ENCODE data around the gene CSF1.
"Not testable (repeated sequence)": the region's sequence is repeated elsewhere in the genome, so short reads cannot be mapped to it uniquely, and the experiment has no call there.

CSF1 gene, protein sequence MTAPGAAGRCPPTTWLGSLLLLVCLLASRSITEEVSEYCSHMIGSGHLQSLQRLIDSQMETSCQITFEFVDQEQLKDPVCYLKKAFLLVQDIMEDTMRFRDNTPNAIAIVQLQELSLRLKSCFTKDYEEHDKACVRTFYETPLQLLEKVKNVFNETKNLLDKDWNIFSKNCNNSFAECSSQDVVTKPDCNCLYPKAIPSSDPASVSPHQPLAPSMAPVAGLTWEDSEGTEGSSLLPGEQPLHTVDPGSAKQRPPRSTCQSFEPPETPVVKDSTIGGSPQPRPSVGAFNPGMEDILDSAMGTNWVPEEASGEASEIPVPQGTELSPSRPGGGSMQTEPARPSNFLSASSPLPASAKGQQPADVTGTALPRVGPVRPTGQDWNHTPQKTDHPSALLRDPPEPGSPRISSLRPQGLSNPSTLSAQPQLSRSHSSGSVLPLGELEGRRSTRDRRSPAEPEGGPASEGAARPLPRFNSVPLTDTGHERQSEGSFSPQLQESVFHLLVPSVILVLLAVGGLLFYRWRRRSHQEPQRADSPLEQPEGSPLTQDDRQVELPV

GRCh38 chr1:109910123-109910962 is at the start of gene CSF1:
Gene CSF1 (plus strand): TSS chr1:109910849. CDS start chr1:109911024, 175 bp downstream.
- Mint-ChIP-seq H3K36me3 (peaks cover 32% of the 10 kb centered on the region), H3K4me1 (peaks cover 78% of the 10 kb centered on the region), H3K27ac (peak within 1 kb of the TSS; percentile 92), H3K4me3 (peak within 1 kb of the TSS; percentile 82), H3K27me3 (peaks cover 10% of the 10 kb centered on the region), H3K9me3 (no peaks in the 10 kb centered on the region)
- ATAC-seq: peak; percentile 58

DNA sequence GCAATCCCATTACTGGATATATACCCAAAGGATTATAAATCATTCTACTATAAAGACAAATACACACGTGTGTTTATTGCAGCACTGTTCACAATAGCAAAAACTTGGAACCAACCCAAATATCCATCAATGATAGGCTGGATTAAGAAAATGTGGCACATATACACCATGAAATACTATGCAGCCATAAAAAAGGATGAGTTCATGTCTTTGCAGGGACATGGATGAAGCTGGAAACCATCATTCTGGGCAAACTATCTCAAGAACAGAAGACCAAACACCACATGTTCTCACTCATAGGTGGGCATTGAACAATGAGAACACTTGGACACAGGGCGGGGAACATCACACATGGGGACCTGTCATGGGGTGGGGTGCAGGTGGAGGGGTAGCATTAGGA is 49.0 kb upstream of the CSF1 start:
- H3K4me1 Mint-ChIP-seq: peaks cover 10% of the 10 kb centered on the region
- peaks cover 28% of the 10 kb centered on the region for H3K27me3 Mint-ChIP-seq
- H3K4me3 Mint-ChIP-seq, ATAC-seq, H3K36me3 Mint-ChIP-seq, H3K27ac Mint-ChIP-seq: not testable (repeated sequence)
- H3K9me3 Mint-ChIP-seq: peaks cover 13% of the 10 kb centered on the region

DNA sequence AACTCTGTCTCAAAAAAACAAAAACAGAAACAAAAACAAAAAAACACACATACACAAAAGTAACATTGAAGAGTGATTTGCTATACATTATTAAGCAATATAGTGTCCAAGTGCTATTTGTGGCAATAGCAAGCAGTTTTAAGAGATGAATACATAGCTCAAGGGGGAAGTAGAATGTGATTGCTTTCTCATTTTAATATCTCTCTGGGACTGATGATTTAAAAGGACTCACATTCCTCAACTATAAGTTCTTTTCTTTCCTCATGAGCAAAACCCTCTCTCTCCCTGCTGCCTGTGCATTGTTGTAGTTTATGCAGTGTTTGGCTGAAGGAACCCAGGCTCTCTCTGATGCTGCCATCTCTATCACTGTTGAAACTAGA is 47.0 kb upstream of the CSF1 start:
- H3K36me3 Mint-ChIP-seq: no peaks in the 10 kb centered on the region
- H3K27ac Mint-ChIP-seq: no peak overlapping the region
- no peak for ATAC-seq
- peaks cover 14% of the 10 kb centered on the region for H3K9me3 Mint-ChIP-seq
- peaks cover 19% of the 10 kb centered on the region for H3K27me3 Mint-ChIP-seq
- H3K4me3 Mint-ChIP-seq: no peak overlapping the region
- H3K4me1 Mint-ChIP-seq: peaks cover 10% of the 10 kb centered on the region

DNA sequence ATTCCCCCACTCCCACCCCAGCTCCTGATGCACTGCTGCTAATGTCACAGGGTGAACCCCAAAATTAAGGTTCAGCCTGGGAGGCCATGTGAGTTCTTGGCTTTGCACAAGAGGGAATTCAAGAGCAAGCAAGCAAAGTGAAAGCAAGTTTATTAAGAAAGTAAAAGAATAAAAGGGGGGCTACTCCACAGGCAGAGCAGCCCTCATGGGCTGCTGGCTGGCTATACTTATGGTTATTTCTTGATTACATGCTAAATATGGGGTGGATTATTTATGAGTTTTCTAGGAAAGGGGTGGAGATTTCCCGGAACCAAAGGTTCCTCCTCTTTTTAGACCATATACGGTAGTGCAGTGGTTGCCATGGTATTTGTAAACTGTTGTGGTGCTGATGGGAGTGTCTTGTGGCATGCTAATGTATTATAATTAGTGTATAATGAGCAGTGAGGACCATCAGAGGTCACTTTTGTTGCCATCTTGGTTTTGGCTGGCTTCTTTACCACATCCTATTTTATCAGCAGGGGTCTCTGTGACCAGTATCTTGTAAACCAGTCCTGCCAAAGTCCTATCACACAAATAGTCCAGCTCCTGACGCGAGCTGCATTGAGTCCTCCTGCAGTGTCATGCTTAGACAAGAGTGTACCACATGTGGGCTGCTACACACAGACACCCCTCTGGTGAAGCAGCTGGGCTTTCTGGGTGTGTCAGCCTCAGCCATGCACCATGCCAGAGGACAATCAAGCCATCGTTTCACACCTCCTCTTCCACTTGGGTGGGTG is 46.4 kb upstream of the CSF1 start:
- H3K27ac Mint-ChIP-seq: no peak overlapping the region
- ATAC-seq: no peak
- peaks cover 14% of the 10 kb centered on the region for H3K27me3 Mint-ChIP-seq
- H3K36me3 Mint-ChIP-seq: no peaks in the 10 kb centered on the region
- no peak overlapping the region for H3K4me3 Mint-ChIP-seq
- H3K4me1 Mint-ChIP-seq: peaks cover 10% of the 10 kb centered on the region
- peaks cover 14% of the 10 kb centered on the region for H3K9me3 Mint-ChIP-seq

DNA sequence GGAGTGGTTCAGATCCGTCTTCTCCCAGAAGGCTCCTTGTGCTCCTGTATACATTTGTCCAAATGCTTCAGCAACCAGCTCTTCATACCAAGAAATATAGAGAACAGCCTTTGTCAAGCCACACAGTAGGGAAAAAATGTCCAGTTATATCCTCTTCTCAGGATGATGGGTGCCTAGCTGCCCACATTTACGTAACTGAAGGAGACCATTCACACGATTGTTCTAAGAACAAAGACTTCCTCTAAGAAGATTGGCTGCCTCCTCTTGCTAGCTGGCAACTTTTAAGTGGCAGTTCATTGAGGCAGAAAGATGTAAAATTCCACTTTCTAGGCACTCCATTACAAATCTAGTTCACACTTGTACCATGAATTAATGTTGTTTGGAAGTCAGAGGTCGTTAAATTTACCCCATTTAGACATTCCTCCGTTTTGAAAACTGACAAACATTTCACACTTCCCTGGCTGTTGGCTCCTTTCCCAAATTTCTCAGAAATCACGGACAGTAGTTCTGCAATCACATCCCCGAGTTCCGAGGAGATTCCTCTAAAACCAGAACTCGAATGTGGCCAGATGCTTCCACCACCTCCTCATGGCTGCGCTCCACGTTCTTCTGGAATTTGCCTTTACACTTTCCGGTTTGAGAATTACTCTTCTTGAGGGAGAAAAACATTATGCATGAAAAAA is 45.6 kb upstream of the CSF1 start:
- no peak overlapping the region for H3K4me3 Mint-ChIP-seq
- no peak overlapping the region for H3K27ac Mint-ChIP-seq
- peaks cover 10% of the 10 kb centered on the region for H3K9me3 Mint-ChIP-seq
- H3K4me1 Mint-ChIP-seq: peaks cover 10% of the 10 kb centered on the region
- no peak for ATAC-seq
- peaks cover 6% of the 10 kb centered on the region for H3K27me3 Mint-ChIP-seq
- no peaks in the 10 kb centered on the region for H3K36me3 Mint-ChIP-seq

DNA sequence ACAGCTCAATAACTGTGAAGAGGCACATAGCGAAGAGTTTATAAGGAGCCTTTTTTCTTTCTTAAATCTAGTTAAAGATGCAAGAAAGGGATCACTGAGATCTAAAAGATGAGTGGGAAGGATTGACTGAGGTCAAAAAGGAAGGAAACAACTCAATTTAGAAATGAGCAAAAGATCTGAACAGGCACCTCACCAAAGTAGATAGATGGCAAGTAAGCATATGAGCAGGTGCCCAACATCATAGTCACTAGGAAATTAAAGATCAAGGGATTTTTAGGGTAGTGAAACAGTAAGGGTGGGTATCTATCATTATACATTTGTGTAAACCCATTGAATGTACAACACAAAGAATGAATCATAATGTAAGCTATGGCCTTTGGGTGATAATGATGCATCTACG is 44.6 kb upstream of the CSF1 start:
- H3K9me3 Mint-ChIP-seq: peaks cover 8% of the 10 kb centered on the region
- H3K4me1 Mint-ChIP-seq: peaks cover 10% of the 10 kb centered on the region
- no peak overlapping the region for H3K4me3 Mint-ChIP-seq
- no peak overlapping the region for H3K27ac Mint-ChIP-seq
- H3K27me3 Mint-ChIP-seq: no peaks in the 10 kb centered on the region
- ATAC-seq: no peak
- no peaks in the 10 kb centered on the region for H3K36me3 Mint-ChIP-seq

- Mint-ChIP-seq H3K27ac (no peak overlapping the region), H3K27me3 (peaks cover 10% of the 10 kb centered on the region), H3K4me1 (peaks cover 30% of the 10 kb centered on the region), H3K36me3 (no peaks in the 10 kb centered on the region), H3K9me3 (no peaks in the 10 kb centered on the region), H3K4me3 (no peak overlapping the region)
- no peak for ATAC-seq
Measured at GRCh38 chr1:109873278-109874175, 37.1 kb upstream of the CSF1 start.

DNA sequence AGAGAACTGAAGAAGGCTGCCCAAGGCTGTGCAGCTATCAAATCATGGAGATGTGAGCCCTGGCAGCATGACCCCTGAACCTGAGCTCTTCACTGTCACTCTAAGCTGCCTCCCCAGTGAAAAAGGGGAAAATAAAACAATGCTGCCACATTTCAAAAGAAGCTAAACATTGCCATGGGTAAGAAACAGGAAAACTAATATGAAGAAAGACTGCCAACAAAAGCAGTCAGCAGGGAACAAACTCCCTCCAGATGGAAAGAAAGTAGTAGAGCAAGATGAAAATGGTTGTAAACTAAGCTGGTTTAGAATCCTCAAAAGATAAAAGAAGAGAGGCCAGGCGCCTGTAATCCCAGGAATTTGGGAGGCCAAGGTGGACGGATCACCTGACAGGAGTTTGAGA is 36.2 kb upstream of the CSF1 start:
- H3K4me1 Mint-ChIP-seq: peaks cover 39% of the 10 kb centered on the region

GRCh38 chr1:109875874-109876273 is 34.8 kb upstream of the CSF1 start:
- no peak for ATAC-seq
- no peak overlapping the region for H3K27ac Mint-ChIP-seq

More for the DNA sequence above, 36.2 kb upstream of the CSF1 start:
- Mint-ChIP-seq H3K4me3 (no peak overlapping the region), H3K36me3 (no peaks in the 10 kb centered on the region), H3K27ac (peak overlapping the region; percentile 18), H3K9me3 (no peaks in the 10 kb centered on the region), H3K27me3 (peaks cover 10% of the 10 kb centered on the region)
- no peak for ATAC-seq

DNA sequence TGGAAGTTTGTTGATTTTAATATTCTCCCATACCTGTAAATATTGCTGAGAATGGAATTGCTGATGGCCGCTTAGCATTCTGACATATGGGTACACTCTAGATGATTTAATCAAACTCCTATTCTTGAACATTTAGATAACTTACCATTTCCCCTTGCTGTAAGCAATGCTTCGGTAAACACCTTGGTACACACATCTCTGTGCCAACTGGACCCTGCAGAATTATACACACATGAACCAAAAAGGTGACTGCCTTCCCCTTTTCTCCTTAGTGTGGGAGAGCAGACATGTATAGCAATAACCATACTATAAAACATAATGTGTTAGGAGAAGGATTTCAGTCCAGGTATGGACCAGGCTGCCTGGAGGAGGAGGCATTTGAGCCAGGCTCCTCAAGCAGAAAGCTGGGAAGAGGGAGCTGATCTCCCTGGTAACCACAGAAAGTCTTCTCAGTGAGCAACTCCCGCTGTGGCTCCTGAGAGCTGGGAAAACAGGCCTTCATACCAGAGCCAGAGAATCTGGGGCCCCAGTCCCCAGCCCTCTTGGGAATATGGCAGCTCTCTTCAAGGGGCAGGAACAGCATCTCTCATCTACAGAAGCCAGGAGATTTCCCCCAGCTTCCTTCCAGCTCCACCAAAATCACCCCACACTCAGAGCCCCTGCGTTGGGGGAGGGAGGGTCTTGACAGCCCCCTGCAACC is 33.9 kb upstream of the CSF1 start:
- peaks cover 10% of the 10 kb centered on the region for H3K27me3 Mint-ChIP-seq
- no peak overlapping the region for H3K4me3 Mint-ChIP-seq
- H3K36me3 Mint-ChIP-seq: no peaks in the 10 kb centered on the region
- H3K27ac Mint-ChIP-seq: peak overlapping the region; percentile 88
- no peaks in the 10 kb centered on the region for H3K9me3 Mint-ChIP-seq
- peaks cover 54% of the 10 kb centered on the region for H3K4me1 Mint-ChIP-seq
- ATAC-seq: no peak

More at GRCh38 chr1:109875874-109876273, 34.8 kb upstream of the CSF1 start:
- Mint-ChIP-seq H3K9me3 (no peaks in the 10 kb centered on the region), H3K4me1 (peaks cover 50% of the 10 kb centered on the region), H3K27me3 (peaks cover 10% of the 10 kb centered on the region), H3K4me3 (no peak overlapping the region), H3K36me3 (no peaks in the 10 kb centered on the region)

GRCh38 chr1:109877317-109877771 is 33.3 kb upstream of the CSF1 start:
- Mint-ChIP-seq H3K4me3 (peak overlapping the region; percentile 34), H3K4me1 (peaks cover 54% of the 10 kb centered on the region), H3K9me3 (no peaks in the 10 kb centered on the region), H3K27ac (peak overlapping the region; percentile 88), H3K27me3 (peaks cover 10% of the 10 kb centered on the region), H3K36me3 (no peaks in the 10 kb centered on the region)
- peak; percentile 79 for ATAC-seq

- H3K4me3 Mint-ChIP-seq: peak overlapping the region; percentile 34
- ATAC-seq: peak; percentile 87
- no peaks in the 10 kb centered on the region for H3K36me3 Mint-ChIP-seq
- no peaks in the 10 kb centered on the region for H3K9me3 Mint-ChIP-seq
- H3K27me3 Mint-ChIP-seq: peaks cover 10% of the 10 kb centered on the region
- H3K27ac Mint-ChIP-seq: peak overlapping the region; percentile 88
- peaks cover 54% of the 10 kb centered on the region for H3K4me1 Mint-ChIP-seq
Measured at GRCh38 chr1:109877776-109878175, 32.9 kb upstream of the CSF1 start.

GRCh38 chr1:109878531-109879104 is 32.0 kb upstream of the CSF1 start:
- peak overlapping the region; percentile 52 for H3K27ac Mint-ChIP-seq
- no peak for ATAC-seq
- peaks cover 10% of the 10 kb centered on the region for H3K27me3 Mint-ChIP-seq
- H3K4me3 Mint-ChIP-seq: no peak overlapping the region
- no peaks in the 10 kb centered on the region for H3K9me3 Mint-ChIP-seq
- H3K4me1 Mint-ChIP-seq: peaks cover 60% of the 10 kb centered on the region
- no peaks in the 10 kb centered on the region for H3K36me3 Mint-ChIP-seq
